ENCODE data around the gene SF3B2. TPM values are rescaled to one million over a fixed set of nuclear protein-coding genes. Genes with fewer than 3 reads are reported as not detected.
A peak's percentile ranks its signal among the peaks of the same experiment; 100 is the strongest.
"Not testable (repeated sequence)": the region's sequence is repeated elsewhere in the genome, so short reads cannot be mapped to it uniquely, and the experiment has no call there.

The SF3B2 gene
- total and polyA plus RNA-seq, 5 experiments from 2014 or later: 70.3 to 197 (median 115) TPM

GRCh38 chr11:66080055-66080817 lies 28.1 kb downstream of the SF3B2 start:
- H3K9me3 Mint-ChIP-seq: no peaks in the 10 kb centered on the region
- POLR2A ChIA-PET: interaction anchor here (1.2 to 8.4 kb wide), 12 partner anchors 10 to 236 kb away, joined by 3 to 146 read pairs (median 10); partner anchors contain the start of genes CD248, PACS1, RAB1B and SF3B2
- H3K27me3 Mint-ChIP-seq: no peaks in the 10 kb centered on the region
- DNase-seq (peak in 8 of 10 donors; percentile 29 to 78 (median 46)), ATAC-seq (peak in 1 of 2 donors; percentile 51)
- peak overlapping the region; percentile 75 to 94 (median 90) for H3K4me3 Mint-ChIP-seq
- peak overlapping the region; percentile 93 to 100 (median 98) for H3K27ac Mint-ChIP-seq
- peaks cover 49 to 96% (median 94%) of the 10 kb centered on the region in 4 donors for H3K4me1 Mint-ChIP-seq
- H3K36me3 Mint-ChIP-seq: peaks cover 0 to 43% (median 12%) of the 10 kb centered on the region in 3 donors

- peak overlapping the region; percentile 93 to 100 (median 98) for H3K27ac Mint-ChIP-seq
- H3K9me3 Mint-ChIP-seq: no peaks in the 10 kb centered on the region
- peak overlapping the region; percentile 75 to 94 (median 90) for H3K4me3 Mint-ChIP-seq
- POLR2A ChIA-PET: interaction anchor here (0.6 to 8.4 kb wide), 16 partner anchors 11 to 466 kb away, joined by 3 to 146 read pairs (median 8); partner anchors contain the start of genes CD248, PACS1, PCNX3 and RAB1B
- no peaks in the 10 kb centered on the region for H3K27me3 Mint-ChIP-seq
- DNase-seq: peak; percentile 53 to 90 (median 77)
- H3K36me3 Mint-ChIP-seq: peaks cover 0 to 31% (median 7%) of the 10 kb centered on the region in 3 donors
- ATAC-seq: peak; percentile 86 to 98
- peaks cover 46 to 97% (median 92%) of the 10 kb centered on the region in 4 donors for H3K4me1 Mint-ChIP-seq
Measured at GRCh38 chr11:66081505-66081904, 29.3 kb downstream of the SF3B2 start.

GRCh38 chr11:66082946-66083698 lies 31.0 kb downstream of the SF3B2 start:
- POLR2A ChIA-PET: interaction anchor here (1.0 to 8.4 kb wide), 4 partner anchors 13 to 33 kb away, joined by 3 to 146 read pairs (median 49); partner anchors contain the start of gene PACS1
- peaks cover 0 to 25% (median 5%) of the 10 kb centered on the region in 3 donors for H3K36me3 Mint-ChIP-seq
- H3K4me3 Mint-ChIP-seq: peak overlapping the region in 9 of 10 donors; percentile 42 to 94 (median 80)
- H3K4me1 Mint-ChIP-seq: peaks cover 50 to 96% (median 91%) of the 10 kb centered on the region in 4 donors
- H3K9me3 Mint-ChIP-seq: no peaks in the 10 kb centered on the region
- H3K27ac Mint-ChIP-seq: peak overlapping the region; percentile 90 to 100 (median 96)
- ATAC-seq (no peak), DNase-seq (no peak)
- no peaks in the 10 kb centered on the region for H3K27me3 Mint-ChIP-seq

GRCh38 chr11:66083767-66084166 lies 31.6 kb downstream of the SF3B2 start:
- Mint-ChIP-seq H3K27ac (peak overlapping the region; percentile 90 to 100 (median 96)), H3K9me3 (no peaks in the 10 kb centered on the region), H3K4me3 (peak overlapping the region; percentile 37 to 94 (median 78)), H3K27me3 (no peaks in the 10 kb centered on the region), H3K4me1 (peaks cover 49 to 96% (median 91%) of the 10 kb centered on the region in 4 donors), H3K36me3 (peaks cover 0 to 18% (median 5%) of the 10 kb centered on the region in 3 donors)
- ATAC-seq (no peak), DNase-seq (no peak)
- POLR2A ChIA-PET: interaction anchor here (1.0 to 8.4 kb wide), 5 partner anchors 13 to 46 kb away, joined by 3 to 146 read pairs (median 7); partner anchors contain the start of gene PACS1

- peaks cover 0 to 17% (median 9%) of the 10 kb centered on the region in 3 donors for H3K36me3 Mint-ChIP-seq
- ATAC-seq: no peak
- peaks cover 44 to 94% (median 90%) of the 10 kb centered on the region in 4 donors for H3K4me1 Mint-ChIP-seq
- POLR2A ChIA-PET: interaction anchor here (0.7 to 8.4 kb wide), 5 partner anchors 14 to 45 kb away, joined by 3 to 146 read pairs (median 5); partner anchors contain the start of gene PACS1
- no peaks in the 10 kb centered on the region for H3K27me3 Mint-ChIP-seq
- no peaks in the 10 kb centered on the region for H3K9me3 Mint-ChIP-seq
- peak overlapping the region in 9 of 10 donors; percentile 11 to 94 (median 80) for H3K4me3 Mint-ChIP-seq
- DNase-seq: no peak
- H3K27ac Mint-ChIP-seq: peak overlapping the region in 9 of 10 donors; percentile 95 to 100 (median 97)
Measured at GRCh38 chr11:66084821-66085475, 32.8 kb downstream of the SF3B2 start.

GRCh38 chr11:66087148-66087908 lies 35.2 kb downstream of the SF3B2 start:
- Mint-ChIP-seq H3K4me1 (peaks cover 31 to 83% (median 77%) of the 10 kb centered on the region in 4 donors), H3K4me3 (peak overlapping the region in 9 of 10 donors; percentile 26 to 69 (median 47)), H3K27ac (peak overlapping the region; percentile 11 to 95 (median 76)), H3K9me3 (no peaks in the 10 kb centered on the region), H3K36me3 (peaks cover 0 to 25% (median 9%) of the 10 kb centered on the region in 3 donors), H3K27me3 (no peaks in the 10 kb centered on the region)
- no peak for DNase-seq
- POLR2A ChIA-PET: interaction anchor here (1.2 kb wide), 1 partner anchor 29 kb away, joined by 3 read pairs; no protein-coding TSS in a partner anchor
- no peak for ATAC-seq

- peaks cover 25 to 73% (median 63%) of the 10 kb centered on the region in 4 donors for H3K4me1 Mint-ChIP-seq
- peaks cover 0 to 27% (median 11%) of the 10 kb centered on the region in 3 donors for H3K36me3 Mint-ChIP-seq
- no peak overlapping the region for H3K4me3 Mint-ChIP-seq
- H3K27ac Mint-ChIP-seq: peak overlapping the region in 9 of 10 donors; percentile 7 to 95 (median 58)
- DNase-seq (no peak), ATAC-seq (no peak)
- no peaks in the 10 kb centered on the region for H3K9me3 Mint-ChIP-seq
- no peaks in the 10 kb centered on the region for H3K27me3 Mint-ChIP-seq
- POLR2A ChIA-PET: no interaction called here
Measured at GRCh38 chr11:66089067-66089466, 36.9 kb downstream of the SF3B2 start.

- Mint-ChIP-seq H3K27ac (peak overlapping the region; percentile 4 to 84 (median 46)), H3K9me3 (no peaks in the 10 kb centered on the region), H3K4me1 (peaks cover 17 to 61% (median 51%) of the 10 kb centered on the region in 4 donors), H3K27me3 (no peaks in the 10 kb centered on the region), H3K36me3 (peaks cover 0 to 27% (median 11%) of the 10 kb centered on the region in 3 donors), H3K4me3 (peak overlapping the region in 3 of 10 donors; percentile 4 to 61 (median 38))
- ATAC-seq: no peak
- DNase-seq: no peak
- POLR2A ChIA-PET: interaction anchor here (0.6 to 1.1 kb wide), 4 partner anchors 34 to 192 kb away, joined by 3 to 8 read pairs (median 6); no protein-coding TSS in a partner anchor
Measured at GRCh38 chr11:66090288-66090687, 38.1 kb downstream of the SF3B2 start.

GRCh38 chr11:66092125-66092524 lies 40.0 kb downstream of the SF3B2 start:
- DNase-seq, H3K4me3 Mint-ChIP-seq, POLR2A ChIA-PET, ATAC-seq, H3K27ac Mint-ChIP-seq, H3K9me3 Mint-ChIP-seq, H3K27me3 Mint-ChIP-seq: not testable (repeated sequence)
- peaks cover 0 to 26% (median 11%) of the 10 kb centered on the region in 3 donors for H3K36me3 Mint-ChIP-seq
- peaks cover 20 to 56% (median 44%) of the 10 kb centered on the region in 4 donors for H3K4me1 Mint-ChIP-seq

GRCh38 chr11:66099746-66100145 lies 47.6 kb downstream of the SF3B2 start:
- H3K36me3 Mint-ChIP-seq: peaks cover 0 to 16% (median 0%) of the 10 kb centered on the region in 3 donors
- not testable (repeated sequence) for DNase-seq, H3K27me3 Mint-ChIP-seq, H3K9me3 Mint-ChIP-seq, ATAC-seq
- POLR2A ChIA-PET: interaction anchor here (1.2 to 7.2 kb wide), 3 partner anchors 14 to 18 kb away, joined by 4 to 91 read pairs (median 10); no protein-coding TSS in a partner anchor
- H3K4me3 Mint-ChIP-seq: peak overlapping the region in 1 of 10 donors; percentile 84
- H3K4me1 Mint-ChIP-seq: peaks cover 37 to 74% (median 65%) of the 10 kb centered on the region in 4 donors
- peak overlapping the region; percentile 91 to 98 (median 95) for H3K27ac Mint-ChIP-seq
